Peyer's patch (tissue), 4 donors: Measurements from ENCODE around the gene TTYH3. TPM values are rescaled to one million over a fixed set of nuclear protein-coding genes. Genes with fewer than 3 reads are reported as not detected.

ENCODE experiments used
- DNase-seq, 3 donors: peaks; one replicate each; pipeline ENCODE4 v3.0.0-alpha.2; 2017 to 2019
- H3K27ac ChIP-seq, 4 donors: fragments of 200-600 bp; sonication (generic); one replicate each; pipeline ENCODE4 v1.5.1; 2016 to 2019
- H3K27me3 ChIP-seq, 2 donors: fragments of 200-600 bp; sonication (generic); one replicate each; pipeline ENCODE4 v1.5.1; 2019
- H3K36me3 ChIP-seq, 3 donors: fragments of 200-600 bp; sonication (generic); one replicate each; pipeline ENCODE4 v1.5.1; 2016 to 2019
- H3K4me1 ChIP-seq, 4 donors: fragments of 200-600 bp; sonication (generic); one replicate each; pipeline ENCODE4 v1.5.1; 2016 to 2019
- H3K4me3 ChIP-seq, 4 donors: fragments of 200-600 bp; sonication (generic); 1 replicate in 3 of 4; 2 replicates in 1 of 4; pipeline ENCODE4 v1.5.1; 2016 to 2019; ENCODE audit warnings: mild to moderate bottlenecking in 1 of 4
- H3K9me3 ChIP-seq, 4 donors: fragments of 200-600 bp; sonication (generic); one replicate each; pipeline ENCODE4 v1.5.1; 2016 to 2019; ENCODE audit warnings: mild to moderate bottlenecking in 1 of 4
- CTCF ChIP-seq, 6 experiments: fragments of 450-650 bp in 4 of 6; fragments of 200-600 bp in 2 of 6; sonication (generic) in 1 of 6; IDR thresholded peaks; one replicate each; pipeline ENCODE4 v1.5.1; 2017 to 2019; ENCODE audit warnings: antibody characterized with exemption in 6 of 6, mild to moderate bottlenecking in 3 of 6, moderate library complexity in 1 of 6
- POLR2A ChIP-seq, 2 donors: fragments of 450-650 bp; IDR thresholded peaks; one replicate each; pipeline ENCODE4 v1.5.1; 2017; ENCODE audit warnings: antibody characterized with exemption in 2 of 2, mild to moderate bottlenecking in 2 of 2, moderate library complexity in 2 of 2
- total RNA-seq, 4 donors: library from RNA; depleted of rRNA; stranded (reverse); fragments of >200 nt; gene quantifications; one replicate each; pipeline ENCODE4 v1.1.0, GENCODE V29; 2016

Gene TTYH3
- total RNA-seq, 4 donors from 2014 or later: 61.8 to 99.9 (median 83.4) TPM

GRCh38 chr7:2594599-2594998, 37.2 kb upstream of the TTYH3 start:
- Histone ChIP-seq H3K4me1 (no peaks in the 10 kb centered on the region), H3K36me3 (peaks cover 0 to 84% (median 0%) of the 10 kb centered on the region in 3 donors), H3K9me3 (no peaks in the 10 kb centered on the region), H3K4me3 (no peak overlapping the region), H3K27ac (no peak overlapping the region), H3K27me3 (no peaks in the 10 kb centered on the region)
- DNase-seq: no peak
- TF ChIP-seq POLR2A (IDR thresholded peaks at IDR 0.05) (no peak), CTCF (IDR thresholded peaks at IDR 0.05) (no peak)

DNA sequence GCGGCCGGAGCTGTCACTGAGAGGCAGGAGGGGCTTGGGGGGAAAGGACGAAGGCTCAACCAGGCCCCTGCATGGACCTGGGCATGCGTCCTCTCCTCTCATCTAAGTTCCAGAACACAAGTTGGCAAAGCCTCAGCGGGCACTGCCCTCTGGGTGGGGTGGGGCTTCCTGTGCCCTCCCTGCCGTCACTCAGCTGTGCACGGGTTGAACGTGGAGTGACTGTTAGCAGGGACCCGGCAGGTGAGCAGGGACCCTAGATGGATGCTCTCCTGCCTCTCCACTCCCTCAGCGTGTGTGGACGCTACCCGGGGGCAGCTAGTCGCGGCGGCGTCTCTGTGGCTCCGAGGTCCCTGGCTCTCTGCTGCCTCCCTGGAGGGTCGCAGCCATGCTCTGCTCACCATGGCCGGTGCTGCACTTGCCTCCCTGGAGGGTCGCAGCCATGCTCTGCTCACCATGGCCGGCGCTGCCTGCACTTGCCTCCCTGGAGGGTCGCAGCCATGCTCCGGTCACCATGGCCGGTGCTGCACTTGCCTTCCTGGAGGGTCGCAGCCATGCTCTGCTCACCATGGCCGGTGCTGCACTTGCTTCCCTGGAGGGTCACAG, 36.4 kb upstream of the TTYH3 start:
- no peaks in the 10 kb centered on the region for H3K27me3 ChIP-seq
- peaks cover 0 to 84% (median 0%) of the 10 kb centered on the region in 3 donors for H3K36me3 ChIP-seq
- DNase-seq: no peak
- TF ChIP-seq POLR2A (IDR thresholded peaks at IDR 0.05) (no peak), CTCF (IDR thresholded peaks at IDR 0.05) (no peak)
- H3K4me1 ChIP-seq: no peaks in the 10 kb centered on the region
- H3K27ac ChIP-seq: no peak overlapping the region
- no peaks in the 10 kb centered on the region for H3K9me3 ChIP-seq
- no peak overlapping the region for H3K4me3 ChIP-seq

DNA sequence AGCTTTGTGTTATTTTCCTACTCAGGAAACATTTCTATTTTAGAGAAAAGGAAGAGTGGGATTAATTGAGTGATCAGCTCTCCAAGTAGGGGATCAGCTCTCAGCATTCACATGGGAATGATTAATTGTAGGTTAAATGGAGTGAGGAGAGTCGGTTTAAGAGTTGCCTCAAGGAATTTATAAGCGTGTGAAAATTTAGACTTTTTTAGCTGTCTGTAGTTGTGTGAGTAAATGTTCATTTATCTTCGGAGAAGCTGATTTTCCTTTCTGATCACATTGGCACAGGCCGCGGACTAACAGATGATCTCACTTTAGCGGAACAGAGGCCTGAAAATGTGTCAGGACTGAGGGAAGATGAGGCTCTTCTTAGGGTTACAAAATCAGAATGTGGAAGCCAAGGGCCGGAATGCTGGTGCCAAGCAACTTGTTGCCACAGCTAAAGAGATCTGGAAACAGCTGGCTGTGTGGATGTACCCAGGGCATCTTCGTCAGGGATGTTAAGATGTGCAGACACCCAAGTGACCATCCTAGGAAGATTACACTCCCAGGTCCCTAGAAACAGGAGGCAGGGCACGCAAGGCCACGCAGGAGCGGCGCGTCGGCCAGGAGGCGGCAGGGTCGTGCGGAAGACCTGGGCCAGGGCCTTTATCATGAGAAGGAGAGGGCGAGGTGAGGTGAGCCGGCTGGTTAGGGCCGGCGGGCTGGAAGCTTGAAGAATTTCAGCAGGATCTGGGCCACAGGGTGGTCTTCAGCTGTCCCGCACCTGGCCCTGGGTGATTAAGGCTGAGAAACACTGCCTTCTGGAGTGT, 35.1 kb upstream of the TTYH3 start:
- Histone ChIP-seq H3K36me3 (peaks cover 0 to 95% (median 0%) of the 10 kb centered on the region in 3 donors), H3K4me1 (no peaks in the 10 kb centered on the region), H3K27me3 (no peaks in the 10 kb centered on the region), H3K9me3 (no peaks in the 10 kb centered on the region), H3K27ac (no peak overlapping the region), H3K4me3 (no peak overlapping the region)
- DNase-seq: no peak
- TF ChIP-seq CTCF (IDR thresholded peaks at IDR 0.05) (no peak), POLR2A (IDR thresholded peaks at IDR 0.05) (no peak)

GRCh38 chr7:2597273-2597640, 34.5 kb upstream of the TTYH3 start:
- H3K36me3 ChIP-seq: peaks cover 0 to 93% (median 0%) of the 10 kb centered on the region in 3 donors
- H3K4me1 ChIP-seq: no peaks in the 10 kb centered on the region
- no peak for DNase-seq
- no peaks in the 10 kb centered on the region for H3K9me3 ChIP-seq
- no peak overlapping the region for H3K4me3 ChIP-seq
- no peaks in the 10 kb centered on the region for H3K27me3 ChIP-seq
- no peak for TF ChIP-seq CTCF (IDR thresholded peaks at IDR 0.05)
- no peak for TF ChIP-seq POLR2A (IDR thresholded peaks at IDR 0.05)
- no peak overlapping the region for H3K27ac ChIP-seq

GRCh38 chr7:2598154-2598823, 33.5 kb upstream of the TTYH3 start:
- TF ChIP-seq CTCF (IDR thresholded peaks at IDR 0.05) (no peak), POLR2A (IDR thresholded peaks at IDR 0.05) (no peak)
- Histone ChIP-seq H3K27ac (no peak overlapping the region), H3K36me3 (peaks cover 0 to 83% (median 0%) of the 10 kb centered on the region in 3 donors)

More at GRCh38 chr7:2598154-2598823, 33.5 kb upstream of the TTYH3 start:
- Histone ChIP-seq H3K27me3 (no peaks in the 10 kb centered on the region), H3K9me3 (no peaks in the 10 kb centered on the region), H3K4me1 (no peaks in the 10 kb centered on the region), H3K4me3 (no peak overlapping the region)
- no peak for DNase-seq
